Measurements from ENCODE around the gene GJB1.
"Not testable (repeated sequence)": the region's sequence is repeated elsewhere in the genome, so short reads cannot be mapped to it uniquely, and the experiment has no call there.

GJB1 gene

DNA sequence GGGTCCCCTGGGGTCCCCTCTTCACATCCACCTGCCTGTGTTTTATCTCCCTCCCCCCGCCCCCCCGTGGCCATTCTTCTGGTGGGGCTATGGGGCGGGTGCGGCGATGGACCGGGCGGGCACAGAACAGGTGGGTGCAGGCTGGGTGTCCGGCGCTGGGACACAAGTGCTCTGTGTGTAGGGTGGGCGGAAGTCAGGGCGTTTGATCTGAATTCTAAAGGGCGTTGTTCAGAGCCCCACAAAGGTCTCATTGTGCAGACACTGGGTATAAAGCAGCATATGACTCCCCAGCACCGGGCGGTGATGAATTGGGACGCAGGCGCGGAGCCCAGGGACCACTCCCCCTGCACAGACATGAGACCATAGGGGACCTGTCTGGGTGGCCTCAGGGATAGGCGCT lies at the start of gene GJB1:
Gene GJB1 (plus strand): TSS at position 296 of the 400 bp plus-strand sequence. CDS start 484 bp downstream, outside the sequence.
- no peak for DNase-seq (ENCODE audit: low read depth)

DNA sequence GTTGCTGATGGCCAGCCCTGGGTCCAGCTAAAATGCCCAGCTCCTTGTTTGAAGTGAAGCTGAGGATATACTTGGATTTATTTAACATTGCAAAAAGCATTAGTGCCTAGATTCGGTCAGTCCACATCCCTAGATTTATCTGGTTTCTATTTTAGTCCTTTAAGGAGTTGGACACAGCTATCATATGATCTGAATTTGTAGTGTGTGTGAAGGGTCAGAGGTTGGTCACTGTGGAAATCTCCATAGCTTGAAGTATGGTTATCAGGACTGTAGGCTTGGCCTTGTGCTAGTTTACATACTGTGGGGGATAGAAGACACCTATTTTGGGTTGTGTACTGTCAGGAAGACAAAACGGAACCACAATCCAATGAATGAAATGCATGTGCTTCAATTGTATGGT lies 49.6 kb upstream of the GJB1 start:
- no peak for DNase-seq (ENCODE audit: low read depth)

DNA sequence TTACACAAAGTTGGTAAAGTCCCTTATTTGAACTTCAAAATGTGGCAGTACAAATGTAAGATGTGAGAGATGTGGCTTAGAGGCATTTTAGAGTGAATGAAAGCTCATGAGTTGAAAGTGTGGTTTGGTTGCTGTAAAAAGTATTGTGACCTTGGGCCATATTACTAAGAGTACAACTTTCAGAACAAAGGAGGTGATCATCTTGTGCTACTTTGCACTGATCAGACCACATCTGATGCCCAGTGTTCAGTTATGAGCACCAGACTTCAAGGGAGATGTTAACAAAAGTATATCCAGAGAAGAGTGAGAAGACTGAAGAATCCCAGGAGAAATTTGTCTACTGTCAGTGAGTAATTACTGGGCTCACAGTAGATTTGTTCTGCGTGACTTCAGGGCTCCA lies 48.2 kb upstream of the GJB1 start:
- DNase-seq (ENCODE audit: low read depth), result no peak

DNA sequence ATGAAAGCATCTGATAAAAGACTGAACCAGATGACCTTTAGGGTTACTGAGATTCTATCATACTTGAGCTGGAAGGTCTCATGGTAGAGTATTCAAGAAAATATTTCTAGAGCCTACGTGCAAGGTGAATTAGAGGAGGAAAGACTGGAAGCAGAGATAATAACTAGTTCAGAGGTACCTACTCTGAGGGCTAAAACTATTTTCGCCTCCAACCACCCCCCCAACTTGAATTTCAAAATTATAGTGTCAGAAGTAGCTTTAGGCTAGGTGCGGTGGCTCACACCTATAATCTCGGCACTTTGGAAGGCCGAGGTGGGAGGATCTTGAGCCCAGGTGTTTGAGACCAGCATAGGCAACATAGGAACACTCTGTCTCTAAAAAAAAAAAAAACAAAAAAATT lies 47.5 kb upstream of the GJB1 start:
- no peak for DNase-seq (ENCODE audit: low read depth)

DNA sequence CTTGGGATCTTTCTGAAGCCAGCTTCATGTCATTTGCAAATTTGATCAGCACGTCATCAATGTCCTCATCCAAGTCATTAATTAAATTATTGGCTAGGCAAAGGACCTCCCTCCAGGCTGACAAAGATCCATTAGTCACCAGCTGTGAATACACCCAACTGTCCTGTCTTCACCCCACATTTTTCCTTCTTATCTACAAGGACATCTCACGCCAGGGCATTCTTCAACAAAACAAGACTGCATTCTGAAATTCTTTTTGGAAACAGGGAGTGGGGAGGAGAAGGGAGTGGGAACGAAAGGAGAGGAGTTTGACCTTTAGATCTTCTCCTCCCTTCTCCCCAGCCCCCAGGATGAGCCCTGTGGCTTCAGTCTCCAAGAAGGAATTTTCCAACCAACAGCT lies 45.7 kb upstream of the GJB1 start:
- no peak for DNase-seq (ENCODE audit: low read depth)

DNA sequence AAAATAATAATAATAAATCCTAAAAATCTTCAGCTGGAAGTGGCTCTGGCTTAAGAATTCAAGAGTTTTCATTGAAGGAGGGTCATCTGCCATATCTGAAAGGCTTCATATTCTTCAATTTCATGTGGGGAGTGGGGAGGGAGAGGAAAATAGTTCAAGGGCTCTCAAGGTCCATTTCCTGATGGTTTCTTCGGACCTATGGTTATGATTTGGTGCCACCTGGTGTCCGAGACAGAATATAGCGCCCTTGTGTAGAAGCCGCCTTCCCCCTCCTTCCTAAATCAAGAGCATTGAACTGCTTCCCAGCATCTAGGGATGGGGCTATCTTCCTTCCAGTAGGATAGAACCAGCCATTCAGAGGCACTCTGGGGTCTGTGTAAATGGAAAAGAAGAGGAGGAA lies 44.1 kb upstream of the GJB1 start:
- no peak for DNase-seq (ENCODE audit: low read depth)

DNA sequence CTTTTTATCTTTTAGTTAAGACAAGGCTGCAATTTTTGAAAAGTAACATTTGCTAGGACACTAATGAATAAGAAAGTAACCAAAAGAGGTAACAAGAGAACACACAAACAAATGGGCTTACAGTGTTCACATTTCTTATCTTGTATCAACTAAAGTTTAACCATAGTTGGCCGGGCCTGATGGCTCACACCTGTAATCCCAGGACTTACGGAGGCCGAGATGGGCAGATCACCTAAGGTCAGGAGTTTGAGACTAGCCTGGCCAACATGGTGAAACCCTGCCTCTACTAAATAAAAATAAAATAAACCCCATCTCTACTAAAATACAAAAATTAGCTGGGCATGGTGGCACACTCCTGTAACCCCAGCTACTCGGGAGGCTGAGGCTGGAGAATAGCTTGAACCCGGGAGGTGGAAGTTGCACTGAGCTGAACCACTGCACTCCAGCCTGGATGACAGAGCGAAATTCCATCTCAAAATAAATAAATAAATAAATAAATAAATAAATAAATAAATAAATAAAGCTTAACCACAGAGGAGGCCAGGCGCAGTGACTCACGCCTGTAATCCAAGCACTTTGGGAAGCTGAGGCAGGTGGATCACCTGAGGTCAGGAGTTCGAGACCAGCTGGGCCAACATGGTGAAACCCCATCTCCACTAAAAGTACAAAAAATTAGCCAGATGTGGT lies 42.3 kb upstream of the GJB1 start:
- DNase-seq (ENCODE audit: low read depth), result not testable (repeated sequence)

DNA sequence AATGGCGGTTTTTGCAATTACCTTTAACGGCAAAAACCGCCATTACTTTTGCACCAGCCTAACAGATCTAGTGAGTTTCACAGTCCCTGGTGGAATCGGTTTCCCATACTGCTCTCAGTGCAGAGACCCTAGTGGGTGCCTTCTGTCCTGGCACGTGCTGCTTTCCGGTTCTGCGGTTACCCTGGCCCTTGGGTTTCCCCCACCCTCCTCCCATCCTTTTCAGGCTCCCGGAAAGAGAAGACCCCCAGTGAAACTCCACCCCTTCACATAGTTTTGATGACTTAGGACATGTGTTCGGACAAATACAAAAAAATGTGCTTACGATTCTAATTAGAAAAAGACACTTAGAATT lies 41.5 kb upstream of the GJB1 start:
- no peak for DNase-seq (ENCODE audit: low read depth)

DNA sequence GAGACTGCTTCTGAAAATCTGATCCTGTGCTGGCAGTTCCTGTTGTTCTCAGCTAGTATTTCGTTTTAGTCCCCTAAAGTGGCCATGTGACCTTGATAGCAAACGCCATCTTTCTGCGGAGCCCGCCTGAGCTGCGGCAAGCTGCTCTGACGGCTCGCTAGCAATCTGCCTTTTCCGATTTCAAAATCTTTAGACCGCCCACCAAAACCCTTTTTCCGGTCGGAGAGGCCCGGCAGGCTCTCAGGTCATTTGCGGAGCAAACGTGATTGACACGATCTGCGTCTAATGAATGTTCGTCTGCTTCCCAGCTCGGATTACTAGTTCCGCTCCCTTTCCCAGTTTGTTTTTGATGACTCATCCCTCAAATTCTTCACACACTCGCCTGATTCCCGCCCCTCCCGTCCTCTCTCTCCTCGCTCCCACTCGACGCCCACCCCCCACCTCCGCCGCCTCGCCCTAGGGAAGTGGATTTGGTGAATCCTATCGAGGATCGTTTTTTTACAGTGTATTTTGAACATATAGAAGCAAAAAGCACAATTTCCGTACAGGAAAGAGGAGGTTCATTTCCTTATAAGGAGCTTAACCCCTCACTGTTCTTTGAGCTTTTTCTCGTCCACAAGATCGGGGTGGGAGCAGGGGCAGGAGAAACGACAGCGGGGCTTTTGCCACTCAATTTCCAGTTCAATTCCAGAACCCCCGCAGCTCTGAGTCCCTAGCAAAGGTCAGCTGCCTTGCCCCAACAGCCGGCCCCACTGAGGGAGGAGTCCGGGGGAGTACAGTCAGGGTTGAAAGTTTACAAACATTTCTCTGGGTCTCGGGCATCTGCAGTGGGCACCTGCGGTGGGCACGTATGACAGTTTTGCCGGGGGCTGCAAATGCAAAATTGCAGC lies 40.9 kb upstream of the GJB1 start:
- peak; percentile 88 for DNase-seq (ENCODE audit: low read depth)

DNA sequence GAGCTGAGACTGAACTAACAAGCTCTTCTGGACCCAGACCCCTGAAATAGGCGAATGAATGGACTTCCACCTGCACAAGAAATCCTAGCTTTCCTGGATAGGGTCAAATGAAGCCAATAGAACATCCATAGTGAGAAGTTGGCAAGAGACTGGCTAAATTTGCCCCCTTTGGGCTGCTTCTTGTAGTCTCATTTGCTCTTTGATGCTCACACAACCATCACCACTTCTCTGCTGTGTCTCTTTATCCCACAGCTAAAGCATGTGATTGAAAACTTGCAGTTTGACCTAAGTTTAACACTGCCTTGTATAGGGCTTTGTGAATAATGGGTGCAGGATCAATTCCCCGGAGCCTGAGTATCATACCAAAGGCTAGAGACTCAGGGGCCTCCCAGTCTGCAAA lies 40.2 kb upstream of the GJB1 start:
- DNase-seq (ENCODE audit: low read depth), result no peak

DNA sequence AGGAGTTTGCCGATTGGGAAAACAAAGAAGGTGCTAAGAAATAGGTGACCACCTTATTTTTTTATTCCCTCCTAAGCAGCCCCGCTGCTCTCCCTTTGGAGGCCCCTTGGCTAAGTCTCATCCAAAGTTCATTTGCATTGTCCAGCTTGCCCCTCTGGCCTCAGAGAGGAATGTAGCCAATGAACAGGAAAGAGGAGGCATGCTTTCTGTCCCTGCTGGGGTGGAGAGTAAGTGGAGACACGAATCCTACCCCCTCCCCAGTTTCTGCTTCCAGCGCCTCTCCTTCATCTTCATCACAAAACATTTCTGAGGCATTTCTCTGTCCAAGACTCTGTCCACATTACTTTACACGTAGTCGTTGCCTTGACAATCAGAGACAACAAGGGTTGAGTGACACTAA lies 39.7 kb upstream of the GJB1 start:
- no peak for DNase-seq (ENCODE audit: low read depth)

DNA sequence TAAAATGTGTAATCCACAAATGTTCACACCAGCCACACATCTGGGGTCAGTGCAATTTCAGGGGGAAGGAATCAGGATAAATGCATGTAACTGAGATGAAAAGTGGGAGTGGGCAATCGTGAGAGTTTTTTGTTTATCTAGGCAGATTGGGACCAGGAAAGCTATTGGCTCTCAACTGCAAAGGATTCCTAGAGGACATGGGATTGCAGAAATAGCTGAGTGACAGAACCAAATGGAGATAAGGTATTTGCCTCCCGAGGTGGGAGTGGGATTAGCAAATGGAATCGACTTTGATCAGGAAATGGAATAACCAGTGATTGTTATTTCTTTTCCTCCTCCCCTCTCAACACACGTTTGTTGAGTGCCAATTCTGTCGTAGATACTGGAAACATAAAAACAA lies 38.9 kb upstream of the GJB1 start:
- DNase-seq (ENCODE audit: low read depth), result no peak

DNA sequence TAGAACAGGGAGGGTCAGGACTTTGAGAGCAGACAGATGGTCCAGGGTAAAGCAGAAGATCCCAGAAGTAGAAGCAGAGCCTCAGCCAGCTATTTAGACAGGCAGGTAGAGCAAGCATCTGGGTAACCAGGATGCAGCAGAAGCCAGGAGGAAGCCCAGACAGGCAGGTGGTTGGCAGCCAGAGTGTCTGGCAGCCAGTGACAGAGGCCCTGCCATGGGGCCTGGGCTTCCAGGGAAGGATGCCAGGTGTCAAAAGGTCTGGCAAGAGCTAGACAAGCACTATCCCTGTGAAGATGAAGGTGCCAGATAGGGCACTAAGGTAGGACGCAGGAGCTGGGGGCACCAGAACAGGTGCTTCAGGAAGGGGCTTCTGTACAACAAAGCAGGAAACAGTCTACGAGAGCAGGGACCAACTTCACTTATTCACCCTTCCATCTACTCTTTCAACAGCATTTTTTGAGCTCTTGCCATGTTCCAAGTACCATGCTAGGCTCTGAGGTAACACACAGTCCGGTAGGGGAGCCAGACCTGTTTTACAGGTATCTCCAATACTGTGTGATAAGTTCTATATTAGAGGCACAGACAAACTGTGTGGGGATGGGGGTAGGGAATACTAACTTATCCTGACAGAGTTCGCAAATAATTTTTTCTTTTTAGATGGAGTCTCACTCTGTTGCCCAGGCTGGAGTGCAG lies 38.1 kb upstream of the GJB1 start:
- DNase-seq (ENCODE audit: low read depth), result no peak

DNA sequence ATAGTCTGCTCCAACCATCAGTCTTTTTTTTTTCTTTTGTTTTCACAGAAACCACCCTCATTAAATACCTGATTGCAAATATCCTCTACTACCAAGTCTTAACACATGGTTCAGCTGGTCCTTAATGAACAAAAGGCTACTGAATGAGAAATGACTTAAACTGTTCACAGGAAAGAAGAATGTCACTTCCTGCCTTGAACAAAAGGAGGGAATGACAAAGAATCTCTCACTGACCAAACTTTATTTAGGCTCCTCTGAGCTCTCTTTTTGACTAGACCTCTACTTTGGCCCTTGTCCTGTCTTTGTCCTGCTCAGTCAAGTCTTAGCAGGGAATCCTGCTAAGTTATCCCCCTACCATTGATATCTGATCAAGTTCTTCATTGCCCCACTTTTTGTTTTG lies 31.8 kb upstream of the GJB1 start:
- DNase-seq (ENCODE audit: low read depth), result no peak

DNA sequence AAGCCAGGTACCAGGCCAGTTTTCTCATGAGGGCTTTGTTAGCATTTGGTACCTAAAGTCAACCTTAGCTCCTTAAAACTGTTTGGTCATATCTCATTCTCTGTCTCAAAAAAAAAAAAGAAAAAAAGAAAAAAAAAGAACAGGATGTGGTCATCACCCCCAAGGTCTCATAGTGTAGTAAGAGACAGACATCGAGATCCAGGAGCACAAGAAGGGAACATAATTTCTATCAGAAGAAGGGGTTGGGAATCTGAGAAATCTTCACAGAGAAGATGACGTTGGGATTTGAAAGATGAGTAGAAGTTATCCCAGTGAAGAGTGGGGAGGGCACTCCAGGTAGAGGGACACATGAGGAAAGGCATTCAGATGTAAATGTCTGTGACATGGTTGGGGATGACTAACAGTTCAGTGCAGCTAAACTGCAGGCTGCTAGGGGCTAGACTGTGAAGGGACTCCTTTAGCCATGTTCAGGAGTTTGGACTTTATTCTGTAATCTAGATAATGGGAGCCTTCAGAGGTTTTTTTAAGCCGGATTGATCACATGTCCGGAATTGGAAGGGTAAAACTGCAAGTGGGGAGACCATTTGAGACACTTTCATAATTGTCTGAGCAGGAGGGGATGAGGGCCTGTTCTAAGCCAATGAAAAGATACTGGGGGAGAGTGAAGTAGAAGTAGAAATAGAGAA lies 26.9 kb upstream of the GJB1 start:
- DNase-seq (ENCODE audit: low read depth), result no peak

DNA sequence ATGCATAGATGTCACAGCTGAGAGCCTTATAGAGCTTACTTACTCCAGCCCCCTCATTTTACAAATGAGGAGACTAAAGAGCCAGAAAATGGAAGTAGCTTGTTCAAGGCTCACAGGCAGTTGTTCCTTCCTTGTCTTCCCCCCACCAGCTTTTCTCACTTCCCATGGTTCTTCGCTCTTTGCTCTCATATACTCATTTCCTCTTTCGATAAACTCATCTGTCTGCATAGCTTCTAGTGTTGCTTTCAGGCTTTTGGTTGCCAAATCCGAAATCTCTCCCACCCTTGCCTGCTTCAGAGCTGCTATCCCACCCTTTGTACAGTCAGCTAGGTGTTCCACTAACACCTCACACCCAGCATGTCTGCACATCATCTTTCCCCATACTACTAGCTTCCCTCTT lies 25.0 kb upstream of the GJB1 start:
- no peak for DNase-seq (ENCODE audit: low read depth)

DNA sequence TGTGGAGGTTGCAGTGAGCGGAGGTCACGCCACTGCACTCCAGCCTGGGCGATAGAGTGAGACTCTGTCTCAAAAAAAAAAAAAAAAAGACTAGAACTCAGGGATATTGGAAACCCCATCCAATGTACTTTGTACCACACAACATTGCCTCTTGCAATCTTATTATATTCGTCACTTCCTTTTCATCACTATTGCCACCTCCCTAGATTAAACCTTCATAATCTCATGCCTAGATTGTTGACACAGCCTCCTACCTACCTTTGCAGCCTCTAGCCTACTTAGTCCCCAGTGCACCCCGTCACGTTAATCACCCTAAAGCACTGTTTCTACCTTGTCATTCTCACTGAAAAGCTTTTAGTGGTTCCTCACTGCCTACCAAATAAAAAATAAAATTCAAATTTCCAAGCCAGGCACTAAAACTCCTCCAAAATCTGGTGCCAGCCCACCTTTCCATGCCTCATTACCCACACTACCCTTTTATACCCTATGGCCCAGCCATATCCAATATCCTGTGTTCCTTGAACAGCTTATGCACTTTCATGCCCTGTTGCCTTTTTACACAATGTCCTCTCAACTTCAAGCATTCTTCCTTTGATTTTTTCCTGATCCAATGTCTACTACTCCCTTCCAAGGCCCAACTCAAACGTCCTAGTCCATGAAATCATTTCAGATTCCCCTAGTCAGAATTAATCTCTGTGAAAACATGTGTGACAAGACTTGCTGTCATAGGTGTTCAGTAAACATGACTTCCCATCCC lies 23.6 kb upstream of the GJB1 start:
- no peak for DNase-seq (ENCODE audit: low read depth)

DNA sequence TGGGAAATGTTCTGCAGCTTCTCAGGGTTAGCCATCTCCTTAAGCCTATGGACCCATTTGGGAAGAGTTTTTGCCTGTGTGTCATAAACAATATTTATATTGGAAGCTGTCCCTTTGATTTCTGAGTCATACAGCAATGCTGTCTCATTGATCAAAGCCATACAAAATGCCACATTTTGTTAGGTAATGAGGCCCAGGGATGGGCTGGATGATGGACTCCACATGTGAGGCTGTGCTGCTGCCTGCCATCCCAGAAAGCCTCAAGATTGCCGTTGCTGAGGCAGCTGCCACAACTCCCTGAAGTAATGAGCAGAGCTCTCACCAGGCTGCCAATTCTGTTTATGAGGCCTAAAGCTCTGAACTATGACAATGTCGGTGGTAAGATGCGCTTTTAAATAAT lies 12.2 kb upstream of the GJB1 start:
- DNase-seq (ENCODE audit: low read depth), result no peak

DNA sequence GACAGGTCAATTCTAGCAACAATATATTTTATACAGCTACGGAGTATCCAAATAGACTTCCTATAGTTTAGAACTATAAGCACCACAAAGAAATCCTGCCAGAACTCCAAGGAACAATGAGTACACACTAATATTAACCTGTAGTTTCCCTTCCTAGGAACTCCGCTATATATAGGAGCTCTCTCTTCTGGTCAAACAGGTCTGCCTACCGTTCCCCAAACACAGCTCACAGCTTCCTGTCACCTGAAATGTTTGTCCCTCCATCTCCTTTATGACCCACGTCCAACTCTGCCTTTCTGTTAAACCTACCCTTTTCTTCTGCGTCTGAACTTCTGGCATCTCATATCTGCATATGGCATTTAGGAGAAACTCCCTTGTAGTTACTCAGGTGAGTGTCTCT lies 10.5 kb upstream of the GJB1 start:
- no peak for DNase-seq (ENCODE audit: low read depth)

DNA sequence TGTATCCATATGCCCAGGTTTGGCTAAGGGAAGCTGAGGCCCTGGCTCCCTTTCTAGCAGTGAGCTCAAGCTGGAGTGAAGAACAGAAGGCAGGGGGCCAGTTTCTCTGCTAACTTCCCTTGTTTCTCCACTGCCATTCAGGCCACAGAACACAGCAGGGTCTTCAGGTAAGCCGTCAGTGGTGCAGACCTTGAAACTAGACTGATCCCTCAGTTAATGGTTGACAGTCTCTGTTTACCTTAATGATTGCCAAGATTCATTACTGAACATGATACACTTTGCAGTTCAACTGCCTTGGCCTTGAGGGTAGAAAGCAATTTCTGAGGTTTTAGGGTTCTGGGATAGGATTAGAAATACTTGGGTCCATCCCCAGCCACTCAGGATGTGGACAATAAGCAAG lies 8.9 kb upstream of the GJB1 start:
- DNase-seq (ENCODE audit: low read depth), result no peak

DNA sequence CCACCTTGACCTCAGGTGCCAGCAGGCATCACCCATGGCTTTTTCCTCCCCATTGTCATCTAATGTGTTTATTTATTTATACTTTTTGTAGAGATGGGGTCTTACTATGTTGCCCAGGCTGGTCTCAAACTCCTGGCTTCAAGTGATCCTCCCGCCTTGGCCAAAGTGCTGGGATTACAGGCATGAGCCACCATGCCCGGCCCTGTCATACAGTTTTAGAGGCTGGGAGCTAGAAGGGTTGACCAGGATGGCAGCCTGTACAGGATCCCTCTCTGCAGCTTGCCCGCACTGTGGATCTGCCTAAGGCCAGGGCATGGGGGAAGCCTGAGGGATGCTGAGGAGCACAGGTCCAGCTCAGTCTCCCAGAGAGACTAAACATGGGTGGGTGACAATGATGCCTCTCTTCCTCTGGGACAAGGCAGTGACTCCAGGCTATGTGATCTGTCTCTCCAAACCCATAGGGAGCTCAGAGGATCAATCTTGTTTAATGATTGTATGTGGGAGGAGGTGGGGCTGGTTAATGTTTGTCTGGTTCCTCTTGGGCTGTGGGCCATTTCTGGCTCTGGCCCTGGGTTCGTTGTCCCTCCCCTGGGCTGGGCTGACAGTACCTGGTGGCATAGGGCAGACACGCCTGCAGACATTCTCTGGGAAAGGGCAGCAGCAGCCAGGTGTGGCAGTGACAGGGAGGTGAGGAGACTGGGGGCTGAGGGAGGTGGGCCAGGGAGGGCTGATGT lies 8.3 kb upstream of the GJB1 start:
- DNase-seq (ENCODE audit: low read depth), result no peak

Data from non-pigmented ciliary epithelial cell (primary cell).